T-helper 2 cell treated with Interferon-gamma antibody and Interleukin-4, amounts not matched to agents 5 μg/mL and 100 μg/mL, for 36 hours (primary cell): ENCODE measurements around the gene ABRAXAS1.

Experiments
- DNase-seq: peaks from one replicate; pipeline ENCODE4 v3.0.0; 2021; ENCODE audit warnings: low spot score
- H3K27ac Mint-ChIP-seq: one replicate; pipeline ENCODE4 v1.8.0; 2021; ENCODE audit warnings: mild to moderate bottlenecking, mixed read lengths
- H3K27me3 Mint-ChIP-seq: one replicate; pipeline ENCODE4 v1.8.0; 2021; ENCODE audit warnings: low read depth, mixed read lengths
- H3K36me3 Mint-ChIP-seq: one replicate; pipeline ENCODE4 v1.8.0; 2021; ENCODE audit warnings: low read depth, mixed read lengths
- H3K4me1 Mint-ChIP-seq: one replicate; pipeline ENCODE4 v1.8.0; 2021; ENCODE audit warnings: low read depth, mixed read lengths
- H3K4me3 Mint-ChIP-seq: one replicate; pipeline ENCODE4 v1.8.0; 2022; ENCODE audit warnings: mild to moderate bottlenecking, moderate library complexity, mixed read lengths
- H3K9me3 Mint-ChIP-seq: one replicate; pipeline ENCODE4 v1.8.0; 2021; ENCODE audit warnings: mixed read lengths

The ABRAXAS1 gene

DNA sequence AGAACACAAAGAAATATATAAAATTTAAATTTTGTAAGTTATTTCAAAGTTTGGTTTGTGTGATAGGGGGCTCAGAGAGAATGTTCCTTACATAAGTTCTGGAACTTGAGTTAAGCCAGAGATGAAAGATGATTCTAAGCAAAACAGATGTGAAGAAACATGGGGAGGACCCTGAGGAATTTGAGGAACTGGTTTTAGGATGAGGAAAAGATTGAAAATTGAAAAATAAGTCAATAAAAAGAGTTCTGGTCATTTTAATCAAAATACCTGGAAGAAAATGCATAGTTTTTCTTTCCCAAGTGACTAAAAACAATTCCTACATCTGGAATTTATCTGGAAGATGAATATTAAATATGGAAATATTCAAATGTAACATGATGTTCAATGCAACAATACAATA, 66.7 kb downstream of the ABRAXAS1 start:
- H3K9me3 Mint-ChIP-seq: no peaks in the 10 kb centered on the region
- DNase-seq: no peak
- no peaks in the 10 kb centered on the region for H3K4me1 Mint-ChIP-seq
- H3K27ac Mint-ChIP-seq: no peak overlapping the region
- H3K4me3 Mint-ChIP-seq: no peak overlapping the region
- H3K27me3 Mint-ChIP-seq: no peaks in the 10 kb centered on the region
- H3K36me3 Mint-ChIP-seq: peaks cover 27% of the 10 kb centered on the region

- Mint-ChIP-seq H3K9me3 (no peaks in the 10 kb centered on the region), H3K36me3 (peaks cover 32% of the 10 kb centered on the region), H3K4me1 (no peaks in the 10 kb centered on the region), H3K27me3 (no peaks in the 10 kb centered on the region), H3K4me3 (no peak overlapping the region), H3K27ac (no peak overlapping the region)
- no peak for DNase-seq
Measured at GRCh38 chr4:83417566-83417965, 67.3 kb downstream of the ABRAXAS1 start.

DNA sequence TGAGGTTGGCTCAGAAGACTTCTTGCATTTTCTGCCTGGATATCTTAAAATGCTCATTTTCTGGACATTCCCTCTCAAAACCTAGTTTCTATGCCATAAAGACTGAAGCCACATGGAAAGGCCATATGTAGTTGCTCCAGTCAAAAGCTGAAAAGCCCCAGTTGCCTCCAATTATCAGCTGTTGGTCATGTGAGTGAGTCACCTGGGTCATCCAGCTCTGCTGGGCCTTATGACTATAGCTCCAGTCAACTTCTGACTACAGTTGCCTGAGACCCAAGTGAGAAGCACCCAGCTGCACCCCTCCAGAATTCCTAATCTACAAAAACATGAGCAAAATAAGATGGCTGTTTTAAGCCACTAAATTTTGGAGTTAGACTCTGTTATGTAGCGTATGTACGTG, 71.2 kb downstream of the ABRAXAS1 start:
- DNase-seq: no peak
- H3K4me3 Mint-ChIP-seq: no peak overlapping the region
- no peaks in the 10 kb centered on the region for H3K27me3 Mint-ChIP-seq
- H3K4me1 Mint-ChIP-seq: no peaks in the 10 kb centered on the region
- no peaks in the 10 kb centered on the region for H3K9me3 Mint-ChIP-seq
- H3K27ac Mint-ChIP-seq: no peak overlapping the region
- H3K36me3 Mint-ChIP-seq: peaks cover 30% of the 10 kb centered on the region
